GM20431 (cell line): ENCODE results near the gene PACS2.
"Not testable (repeated sequence)": the region's sequence is repeated elsewhere in the genome, so short reads cannot be mapped to it uniquely, and the experiment has no call there.

ENCODE experiments used
- in situ Hi-C: fragments of 300-500 bp; cut with MseI, MboI; formaldehyde crosslinking; loops from one replicate; pipeline ENCODE4 v1.15.0; 2020; ENCODE audit warnings: low sequenced_read_pairs; ENCODE audit not compliant: unreplicated experiment

The PACS2 gene

GRCh38 chr14:105314287-105315200, at the start of gene PACS2:
Gene PACS2, plus strand, starts transcription at chr14:105314748. Its CDS starts 171 bp downstream, at chr14:105314919.
- in situ Hi-C loops: no loop called here

- in situ Hi-C loops: no loop called here
Observed at GRCh38 chr14:105267820-105268548, 46.6 kb upstream of the PACS2 start.

GRCh38 chr14:105268736-105269354, 45.7 kb upstream of the PACS2 start:
- in situ Hi-C loops: no loop called here

GRCh38 chr14:105269405-105269804, 45.1 kb upstream of the PACS2 start:
- in situ Hi-C loops: no loop called here

- in situ Hi-C loops: no loop called here
Observed at GRCh38 chr14:105271224-105271890, 43.2 kb upstream of the PACS2 start.

- in situ Hi-C loops: no loop called here
Observed at GRCh38 chr14:105272623-105273022, 41.9 kb upstream of the PACS2 start.

GRCh38 chr14:105273062-105273461, 41.5 kb upstream of the PACS2 start:
- in situ Hi-C loops: no loop called here

- in situ Hi-C loops: no loop called here
Observed at GRCh38 chr14:105274637-105275036, 39.9 kb upstream of the PACS2 start.

- in situ Hi-C loops: no loop called here
Observed at GRCh38 chr14:105275267-105275946, 39.1 kb upstream of the PACS2 start.

GRCh38 chr14:105277448-105277847, 37.1 kb upstream of the PACS2 start:
- in situ Hi-C loops: not testable (repeated sequence)

GRCh38 chr14:105279642-105280361, 34.7 kb upstream of the PACS2 start:
- in situ Hi-C loops: no loop called here

GRCh38 chr14:105280525-105280924, 34.0 kb upstream of the PACS2 start:
- in situ Hi-C loops: no loop called here

- in situ Hi-C loops: no loop called here
Observed at GRCh38 chr14:105281371-105282097, 33.0 kb upstream of the PACS2 start.

- in situ Hi-C loops: no loop called here
Observed at GRCh38 chr14:105282098-105282725, 32.3 kb upstream of the PACS2 start.

GRCh38 chr14:105283028-105283427, 31.5 kb upstream of the PACS2 start:
- in situ Hi-C loops: no loop called here

- in situ Hi-C loops: no loop called here
Observed at GRCh38 chr14:105283899-105284298, 30.6 kb upstream of the PACS2 start.

- in situ Hi-C loops: no loop called here
Observed at GRCh38 chr14:105285174-105285573, 29.4 kb upstream of the PACS2 start.

GRCh38 chr14:105286759-105287144, 27.8 kb upstream of the PACS2 start:
- in situ Hi-C loops: no loop called here
